PC-9 (cell line): ENCODE measurements around the gene SLC25A27. TPM values are rescaled to one million over a fixed set of nuclear protein-coding genes. Genes with fewer than 3 reads are reported as not detected.

Experiments
- BruUV-seq: library from RNA; stranded (reverse); fragments of 400-500 nt; replicated peaks from 2 replicates; lab custom pipeline; 2021; lab: Mats Ljungman, UMichigan
- CTCF ChIA-PET: fragments of 300-600 bp; sonication (Branson Sonifier 250); formaldehyde crosslinking; loops from one replicate; lab custom pipeline; 2022; ENCODE audit warnings: antibody characterized with exemption; lab: Charles Lee
- POLR2A ChIA-PET: fragments of 300-600 bp; sonication (Branson Sonifier 250); formaldehyde crosslinking; loops from one replicate; lab custom pipeline; 2022; ENCODE audit warnings: antibody characterized with exemption; ENCODE audit not compliant: unreplicated experiment; lab: Charles Lee
- DNase-seq, 2 experiments: peaks; one replicate each; pipeline versions ENCODE4 v3.0.0 to v3.0.0-alpha.2; 2015 to 2022; ENCODE audit warnings: mixed read lengths in 1 of 2
- H2AFZ ChIP-seq: fragments of 200-600 bp; sonication (generic); 2 replicates; pipeline ENCODE4 v1.8.1; 2017; ENCODE audit warnings: antibody characterized with exemption
- H3F3A ChIP-seq: fragments of 200-600 bp; sonication (generic); 2 replicates; pipeline ENCODE4 v1.8.1; 2017; ENCODE audit warnings: antibody characterized with exemption, mild to moderate bottlenecking, low read depth; ENCODE audit not compliant: insufficient read depth
- H3K27ac ChIP-seq: fragments of 200-600 bp; sonication (generic); 2 replicates; pipeline ENCODE4 v1.6.1; 2016; ENCODE audit warnings: mixed run types
- H3K27me3 ChIP-seq: fragments of 200-600 bp; sonication (generic); 2 replicates; pipeline ENCODE4 v1.6.1; 2016; ENCODE audit warnings: low read depth, mixed run types; ENCODE audit not compliant: insufficient read depth
- H3K36me3 ChIP-seq: fragments of 200-600 bp; sonication (generic); 2 replicates; pipeline ENCODE4 v1.6.1; 2016; ENCODE audit warnings: low read depth, mixed run types
- H3K4me1 ChIP-seq: fragments of 200-600 bp; sonication (generic); replicated peaks from 2 replicates; pipeline ENCODE4 v1.6.1; 2016; ENCODE audit warnings: mixed run types; ENCODE audit not compliant: insufficient read depth
- H3K4me2 ChIP-seq: fragments of 200-600 bp; sonication (generic); 2 replicates; pipeline ENCODE4 v1.6.1; 2017; ENCODE audit warnings: mixed run types
- H3K4me3 ChIP-seq: fragments of 200-600 bp; sonication (generic); 2 replicates; pipeline ENCODE4 v1.6.1; 2016; ENCODE audit warnings: mixed run types
- H3K79me2 ChIP-seq: fragments of 200-600 bp; sonication (generic); 2 replicates; pipeline ENCODE4 v1.6.1; 2017; ENCODE audit warnings: low read depth, mixed run types
- H3K9me2 ChIP-seq: fragments of 200-600 bp; sonication (generic); 2 replicates; pipeline ENCODE4 v1.8.1; 2017; ENCODE audit warnings: mild to moderate bottlenecking; ENCODE audit not compliant: insufficient read depth
- H3K9me3 ChIP-seq: fragments of 200-600 bp; sonication (generic); 2 replicates; pipeline ENCODE4 v1.8.1; 2016; ENCODE audit warnings: low read depth; ENCODE audit not compliant: insufficient read depth
- H4K20me1 ChIP-seq: fragments of 200-600 bp; sonication (generic); 2 replicates; pipeline ENCODE4 v1.8.1; 2017; ENCODE audit not compliant: insufficient read depth
- EZH2 ChIP-seq: fragments of 200-600 bp; sonication (generic); IDR thresholded peaks from 2 replicates; pipeline ENCODE4 v1.8.0; 2017; ENCODE audit warnings: antibody characterized with exemption, low read depth
- intact Hi-C: fragments of 100-400 bp; cut with micrococcal nuclease; formaldehyde crosslinking; loops from one replicate; pipeline ENCODE4 v1.10.0; 2022; ENCODE audit not compliant: unreplicated experiment
- total RNA-seq: library from RNA; stranded (reverse); gene quantifications from 2 replicates; pipeline ENCODE4 v1.2.3, GENCODE V29; 2021
- TF ChIP-seq, protein P1 (sequence below): fragments of 200-600 bp; sonication (generic); conservative IDR thresholded peaks from 2 replicates; pipeline ENCODE4 v1.6.1; 2017; ENCODE audit warnings: mixed run types, antibody characterized with exemption, mild to moderate bottlenecking, moderate library complexity

SLC25A27 gene
- total RNA-seq, 1 experiment from 2014 or later = 25.0 TPM

DNA sequence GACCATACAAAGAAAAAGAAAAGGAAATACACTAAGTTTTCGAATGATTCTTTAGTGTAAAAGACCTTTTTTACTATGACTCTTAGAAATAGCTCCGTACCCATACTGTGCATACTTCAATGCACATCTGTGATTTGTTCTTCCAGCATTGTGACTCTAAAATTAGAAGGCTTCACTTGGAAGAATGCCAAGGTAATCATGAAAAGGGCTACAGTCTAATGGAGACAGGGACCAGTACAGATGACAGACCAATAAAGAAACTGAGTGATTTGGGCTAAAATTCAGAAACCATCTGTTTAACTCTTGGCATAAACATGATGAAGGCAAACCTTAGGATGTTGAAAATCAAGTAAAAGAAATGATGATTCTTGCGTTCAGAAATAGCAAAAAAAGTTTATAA, 46.4 kb upstream of the SLC25A27 start:
- H3K9me2 ChIP-seq = no peaks in the 10 kb centered on the region
- no peaks in the 10 kb centered on the region for H3F3A ChIP-seq
- intact Hi-C loops = no loop called here
- no peak overlapping the region for H3K4me3 ChIP-seq
- no peaks in the 10 kb centered on the region for H3K9me3 ChIP-seq
- no peaks in the 10 kb centered on the region for H3K36me3 ChIP-seq
- H2AFZ ChIP-seq = no peak overlapping the region
- no peaks in the 10 kb centered on the region for H3K4me1 ChIP-seq
- no peak overlapping the region for H3K4me2 ChIP-seq
- no peaks in the 10 kb centered on the region for H4K20me1 ChIP-seq
- no peak for DNase-seq
- BruUV-seq = no TSS peak
- ChIA-PET POLR2A (interaction anchor here (0.6 kb wide), 1 partner anchor 411 kb away, joined by 5 read pairs; no protein-coding TSS in a partner anchor), CTCF (no interaction called here)
- no peaks in the 10 kb centered on the region for H3K27me3 ChIP-seq
- no peak for TF ChIP-seq EZH2
- TF ChIP-seq, protein P1, sequence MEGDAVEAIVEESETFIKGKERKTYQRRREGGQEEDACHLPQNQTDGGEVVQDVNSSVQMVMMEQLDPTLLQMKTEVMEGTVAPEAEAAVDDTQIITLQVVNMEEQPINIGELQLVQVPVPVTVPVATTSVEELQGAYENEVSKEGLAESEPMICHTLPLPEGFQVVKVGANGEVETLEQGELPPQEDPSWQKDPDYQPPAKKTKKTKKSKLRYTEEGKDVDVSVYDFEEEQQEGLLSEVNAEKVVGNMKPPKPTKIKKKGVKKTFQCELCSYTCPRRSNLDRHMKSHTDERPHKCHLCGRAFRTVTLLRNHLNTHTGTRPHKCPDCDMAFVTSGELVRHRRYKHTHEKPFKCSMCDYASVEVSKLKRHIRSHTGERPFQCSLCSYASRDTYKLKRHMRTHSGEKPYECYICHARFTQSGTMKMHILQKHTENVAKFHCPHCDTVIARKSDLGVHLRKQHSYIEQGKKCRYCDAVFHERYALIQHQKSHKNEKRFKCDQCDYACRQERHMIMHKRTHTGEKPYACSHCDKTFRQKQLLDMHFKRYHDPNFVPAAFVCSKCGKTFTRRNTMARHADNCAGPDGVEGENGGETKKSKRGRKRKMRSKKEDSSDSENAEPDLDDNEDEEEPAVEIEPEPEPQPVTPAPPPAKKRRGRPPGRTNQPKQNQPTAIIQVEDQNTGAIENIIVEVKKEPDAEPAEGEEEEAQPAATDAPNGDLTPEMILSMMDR = no peak
- no peak overlapping the region for H3K27ac ChIP-seq
- no peaks in the 10 kb centered on the region for H3K79me2 ChIP-seq

DNA sequence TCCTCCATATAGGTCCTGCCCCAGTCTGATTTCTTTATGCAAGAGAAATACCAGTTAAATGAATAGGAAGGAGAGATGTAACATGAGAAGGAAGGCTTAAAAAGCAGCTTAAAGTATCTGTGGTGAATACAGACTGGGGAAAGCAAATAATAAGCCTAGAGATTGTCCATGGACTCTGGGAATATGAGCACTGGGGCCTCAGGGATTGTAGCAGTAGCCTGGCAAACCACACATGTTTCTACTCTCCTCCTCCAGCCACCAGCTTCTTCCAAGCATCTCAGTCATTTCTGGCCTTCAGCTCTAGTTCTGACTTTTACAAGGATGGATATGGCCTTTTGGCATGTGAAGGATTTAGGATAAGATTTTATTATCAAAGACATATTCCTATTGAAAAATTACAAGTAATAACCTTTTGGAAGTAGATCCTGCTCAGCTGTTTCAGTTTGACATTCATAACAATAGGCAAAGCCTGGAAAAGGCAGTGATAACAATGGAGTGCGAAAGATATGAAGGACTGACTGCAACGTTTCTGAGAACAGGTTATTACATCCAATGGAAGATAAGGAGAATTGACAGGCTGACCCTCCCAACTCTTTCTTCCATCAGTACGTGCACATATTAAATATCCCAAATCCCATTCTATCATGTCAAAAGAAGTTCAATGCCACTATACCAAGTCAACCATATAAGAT, 41.8 kb upstream of the SLC25A27 start:
- H3K4me2 ChIP-seq = no peak overlapping the region
- H2AFZ ChIP-seq = no peak overlapping the region
- CTCF ChIA-PET = no interaction called here
- no TSS peak for BruUV-seq
- no peak overlapping the region for H3K27ac ChIP-seq
- H3K9me2 ChIP-seq = no peaks in the 10 kb centered on the region; the same call in 1 of the 2 replicates
- no peaks in the 10 kb centered on the region for H3K27me3 ChIP-seq
- DNase-seq = no peak
- no peaks in the 10 kb centered on the region for H3F3A ChIP-seq
- H3K4me3 ChIP-seq = no peak overlapping the region
- no peak for TF ChIP-seq EZH2
- TF ChIP-seq, protein P1 = no peak
- intact Hi-C loops = no loop called here
- POLR2A ChIA-PET = no interaction called here
- H4K20me1 ChIP-seq = no peaks in the 10 kb centered on the region
- no peaks in the 10 kb centered on the region for H3K36me3 ChIP-seq
- no peaks in the 10 kb centered on the region for H3K4me1 ChIP-seq
- no peaks in the 10 kb centered on the region for H3K79me2 ChIP-seq
- H3K9me3 ChIP-seq = no peaks in the 10 kb centered on the region

GRCh38 chr6:46612645-46613044, 40.1 kb upstream of the SLC25A27 start:
- Histone ChIP-seq H2AFZ (no peak overlapping the region), H3K4me3 (no peak overlapping the region), H3F3A (no peaks in the 10 kb centered on the region), H3K9me3 (no peaks in the 10 kb centered on the region), H3K27ac (no peak overlapping the region), H3K79me2 (no peaks in the 10 kb centered on the region), H3K4me1 (no peaks in the 10 kb centered on the region), H4K20me1 (no peaks in the 10 kb centered on the region), H3K4me2 (no peak overlapping the region), H3K36me3 (no peaks in the 10 kb centered on the region), H3K9me2 (no peaks in the 10 kb centered on the region; the same call in 1 of the 2 replicates), H3K27me3 (no peaks in the 10 kb centered on the region)
- no TSS peak for BruUV-seq
- ChIA-PET CTCF (no interaction called here), POLR2A (no interaction called here)
- no peak for DNase-seq
- intact Hi-C loops = no loop called here
- TF ChIP-seq EZH2 = no peak
- TF ChIP-seq, protein P1 = no peak
